IPS-18a (cell line): ENCODE measurements around the gene FGFR3.

Experiments
- H3K27ac ChIP-seq: one replicate; pipeline ENCODE4 v1.5.1; 2013; ENCODE audit warnings: low read length
- H3K27me3 ChIP-seq: one replicate; pipeline ENCODE4 v1.6.1; 2013; ENCODE audit warnings: mild to moderate bottlenecking, low read length; ENCODE audit not compliant: control insufficient read depth, insufficient read depth
- H3K36me3 ChIP-seq: one replicate; pipeline ENCODE4 v1.6.1; 2013; ENCODE audit warnings: low read depth, low read length; ENCODE audit not compliant: control insufficient read depth
- H3K4me1 ChIP-seq: one replicate; pipeline ENCODE4 v1.6.1; 2013; ENCODE audit warnings: low read depth, low read length; ENCODE audit not compliant: control insufficient read depth
- H3K4me3 ChIP-seq: one replicate; pipeline ENCODE4 v1.5.1; 2013; ENCODE audit warnings: low read length
- H3K9ac ChIP-seq: one replicate; pipeline ENCODE4 v1.6.1; 2013; ENCODE audit warnings: mild to moderate bottlenecking, low read length, moderate library complexity
- H3K9me3 ChIP-seq: one replicate; pipeline ENCODE4 v1.6.1; 2013; ENCODE audit warnings: low read depth, low read length; ENCODE audit not compliant: control insufficient read depth

FGFR3 gene

GRCh38 chr4:1757836-1758235 is 35.3 kb upstream of the FGFR3 start:
- no peaks in the 10 kb centered on the region for H3K27me3 ChIP-seq
- H3K36me3 ChIP-seq = no peaks in the 10 kb centered on the region
- H3K9ac ChIP-seq = no peak overlapping the region
- no peak overlapping the region for H3K4me3 ChIP-seq
- H3K27ac ChIP-seq = no peak overlapping the region
- no peaks in the 10 kb centered on the region for H3K4me1 ChIP-seq
- H3K9me3 ChIP-seq = no peaks in the 10 kb centered on the region

- no peaks in the 10 kb centered on the region for H3K9me3 ChIP-seq
- H3K4me3 ChIP-seq = no peak overlapping the region
- H3K36me3 ChIP-seq = no peaks in the 10 kb centered on the region
- no peak overlapping the region for H3K9ac ChIP-seq
- no peak overlapping the region for H3K27ac ChIP-seq
- no peaks in the 10 kb centered on the region for H3K27me3 ChIP-seq
- H3K4me1 ChIP-seq = no peaks in the 10 kb centered on the region
Observed at GRCh38 chr4:1758306-1759121, 34.6 kb upstream of the FGFR3 start.

GRCh38 chr4:1759170-1759817 is 33.8 kb upstream of the FGFR3 start:
- H3K4me3 ChIP-seq = no peak overlapping the region

GRCh38 chr4:1759818-1760223 is 33.3 kb upstream of the FGFR3 start:
- H3K9ac ChIP-seq = no peak overlapping the region
- H3K4me3 ChIP-seq = no peak overlapping the region
- no peaks in the 10 kb centered on the region for H3K36me3 ChIP-seq
- H3K9me3 ChIP-seq = no peaks in the 10 kb centered on the region
- H3K27ac ChIP-seq = no peak overlapping the region
- no peaks in the 10 kb centered on the region for H3K4me1 ChIP-seq
- no peaks in the 10 kb centered on the region for H3K27me3 ChIP-seq

More at GRCh38 chr4:1759170-1759817, 33.8 kb upstream of the FGFR3 start:
- H3K9ac ChIP-seq = no peak overlapping the region
- H3K9me3 ChIP-seq = no peaks in the 10 kb centered on the region
- no peaks in the 10 kb centered on the region for H3K4me1 ChIP-seq
- no peak overlapping the region for H3K27ac ChIP-seq
- H3K27me3 ChIP-seq = no peaks in the 10 kb centered on the region
- no peaks in the 10 kb centered on the region for H3K36me3 ChIP-seq

GRCh38 chr4:1760521-1761071 is 32.5 kb upstream of the FGFR3 start:
- no peaks in the 10 kb centered on the region for H3K27me3 ChIP-seq
- H3K4me1 ChIP-seq = no peaks in the 10 kb centered on the region
- H3K27ac ChIP-seq = no peak overlapping the region
- H3K9ac ChIP-seq = no peak overlapping the region
- H3K9me3 ChIP-seq = no peaks in the 10 kb centered on the region
- H3K36me3 ChIP-seq = no peaks in the 10 kb centered on the region
- no peak overlapping the region for H3K4me3 ChIP-seq

- Histone ChIP-seq H3K9me3 (no peaks in the 10 kb centered on the region), H3K9ac (no peak overlapping the region), H3K36me3 (no peaks in the 10 kb centered on the region), H3K27me3 (no peaks in the 10 kb centered on the region), H3K4me1 (peaks cover 4% of the 10 kb centered on the region), H3K4me3 (no peak overlapping the region), H3K27ac (no peak overlapping the region)
Observed at GRCh38 chr4:1761130-1761689, 31.9 kb upstream of the FGFR3 start.

- H3K9me3 ChIP-seq = no peaks in the 10 kb centered on the region
- H3K27me3 ChIP-seq = no peaks in the 10 kb centered on the region
- peaks cover 8% of the 10 kb centered on the region for H3K4me1 ChIP-seq
- no peak overlapping the region for H3K4me3 ChIP-seq
- H3K27ac ChIP-seq = no peak overlapping the region
- H3K9ac ChIP-seq = no peak overlapping the region
- H3K36me3 ChIP-seq = no peaks in the 10 kb centered on the region
Observed at GRCh38 chr4:1762264-1763010, 30.7 kb upstream of the FGFR3 start.

- Histone ChIP-seq H3K9ac (no peak overlapping the region), H3K4me3 (no peak overlapping the region)
Observed at GRCh38 chr4:1763070-1763549, 30.0 kb upstream of the FGFR3 start.

GRCh38 chr4:1763550-1764080 is 29.5 kb upstream of the FGFR3 start:
- Histone ChIP-seq H3K4me3 (no peak overlapping the region), H3K9ac (no peak overlapping the region), H3K27me3 (peaks cover 4% of the 10 kb centered on the region), H3K27ac (no peak overlapping the region), H3K4me1 (peaks cover 14% of the 10 kb centered on the region), H3K9me3 (no peaks in the 10 kb centered on the region), H3K36me3 (no peaks in the 10 kb centered on the region)

More at GRCh38 chr4:1763070-1763549, 30.0 kb upstream of the FGFR3 start:
- Histone ChIP-seq H3K9me3 (no peaks in the 10 kb centered on the region), H3K27me3 (no peaks in the 10 kb centered on the region), H3K27ac (no peak overlapping the region), H3K36me3 (no peaks in the 10 kb centered on the region), H3K4me1 (peaks cover 9% of the 10 kb centered on the region)

GRCh38 chr4:1764670-1765069 is 28.4 kb upstream of the FGFR3 start:
- no peak overlapping the region for H3K27ac ChIP-seq
- no peaks in the 10 kb centered on the region for H3K9me3 ChIP-seq
- no peaks in the 10 kb centered on the region for H3K36me3 ChIP-seq
- no peak overlapping the region for H3K4me3 ChIP-seq
- peaks cover 10% of the 10 kb centered on the region for H3K27me3 ChIP-seq
- peaks cover 17% of the 10 kb centered on the region for H3K4me1 ChIP-seq
- no peak overlapping the region for H3K9ac ChIP-seq
